ENCODE data around the gene ABHD2.
"Not testable (repeated sequence)": the region's sequence is repeated elsewhere in the genome, so short reads cannot be mapped to it uniquely, and the experiment has no call there.

ABHD2 gene

DNA sequence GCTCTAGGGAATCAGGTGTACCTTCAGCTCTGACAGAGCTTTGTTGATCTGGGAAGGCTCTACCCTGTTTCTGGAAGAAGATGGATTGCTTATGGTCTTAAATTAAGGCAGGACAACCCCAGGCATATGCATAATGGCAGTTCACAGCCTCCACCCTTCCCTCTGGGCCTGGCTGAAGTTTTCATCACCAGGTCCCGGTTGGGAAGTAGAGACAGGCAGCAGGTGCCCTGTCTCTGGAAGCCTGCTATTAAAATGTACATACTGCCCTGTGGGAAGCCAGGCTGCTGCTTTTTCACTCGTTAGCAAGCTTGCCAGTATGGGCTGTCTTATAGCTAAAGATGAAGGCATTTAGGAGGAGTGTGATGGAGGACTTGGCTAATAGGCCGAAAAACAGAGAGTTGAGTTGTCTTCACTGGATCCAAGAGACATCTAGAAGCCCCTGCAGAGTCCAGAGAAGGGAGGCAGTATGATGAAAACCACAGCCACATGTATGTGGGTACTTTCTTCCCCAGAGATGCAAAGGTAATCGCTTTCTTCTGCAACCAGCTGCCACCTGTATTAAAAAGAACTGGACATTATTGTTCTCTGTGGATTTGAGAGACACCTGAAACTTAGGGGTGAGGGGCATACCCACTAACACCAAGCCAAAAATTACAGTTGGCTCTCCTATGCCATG is 34.4 kb downstream of the ABHD2 start:
- DNase-seq = peak; percentile 62

GRCh38 chr15:89123181-89123525 is 34.9 kb downstream of the ABHD2 start:
- no peak for DNase-seq

GRCh38 chr15:89125088-89125826 is 37.0 kb downstream of the ABHD2 start:
- DNase-seq = no peak

GRCh38 chr15:89126009-89126408 is 37.8 kb downstream of the ABHD2 start:
- DNase-seq = no peak

DNA sequence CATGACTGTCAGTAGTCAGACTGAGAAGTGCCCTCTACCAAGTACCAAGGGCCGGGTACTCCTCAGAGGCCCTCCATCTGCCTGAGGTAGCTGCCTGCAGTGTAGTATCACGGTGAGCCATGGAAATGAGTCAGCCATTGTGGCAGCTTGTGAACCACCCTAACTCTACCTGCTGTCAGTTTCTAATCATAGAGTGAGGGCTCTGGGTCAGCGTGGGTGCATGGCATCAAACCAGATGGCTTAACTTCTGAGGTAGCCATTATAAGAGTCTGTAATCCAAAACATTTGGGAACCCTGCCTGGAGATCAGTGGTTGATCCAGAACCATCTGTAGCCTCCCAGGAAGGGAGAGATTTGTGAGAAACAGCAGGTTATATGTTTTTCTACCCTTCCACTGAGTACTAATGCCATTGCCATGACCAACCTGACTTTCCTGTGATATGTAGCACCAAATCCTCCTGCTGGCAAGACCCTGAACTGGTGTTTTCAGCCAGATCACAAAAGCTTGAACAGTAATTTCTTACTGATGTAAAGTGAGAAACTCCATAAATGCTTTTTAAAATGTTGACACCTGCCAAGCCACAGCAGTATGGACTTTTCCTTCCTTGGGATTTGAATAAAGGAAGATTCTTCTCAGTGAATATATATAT is 38.9 kb downstream of the ABHD2 start:
- no peak for DNase-seq

DNA sequence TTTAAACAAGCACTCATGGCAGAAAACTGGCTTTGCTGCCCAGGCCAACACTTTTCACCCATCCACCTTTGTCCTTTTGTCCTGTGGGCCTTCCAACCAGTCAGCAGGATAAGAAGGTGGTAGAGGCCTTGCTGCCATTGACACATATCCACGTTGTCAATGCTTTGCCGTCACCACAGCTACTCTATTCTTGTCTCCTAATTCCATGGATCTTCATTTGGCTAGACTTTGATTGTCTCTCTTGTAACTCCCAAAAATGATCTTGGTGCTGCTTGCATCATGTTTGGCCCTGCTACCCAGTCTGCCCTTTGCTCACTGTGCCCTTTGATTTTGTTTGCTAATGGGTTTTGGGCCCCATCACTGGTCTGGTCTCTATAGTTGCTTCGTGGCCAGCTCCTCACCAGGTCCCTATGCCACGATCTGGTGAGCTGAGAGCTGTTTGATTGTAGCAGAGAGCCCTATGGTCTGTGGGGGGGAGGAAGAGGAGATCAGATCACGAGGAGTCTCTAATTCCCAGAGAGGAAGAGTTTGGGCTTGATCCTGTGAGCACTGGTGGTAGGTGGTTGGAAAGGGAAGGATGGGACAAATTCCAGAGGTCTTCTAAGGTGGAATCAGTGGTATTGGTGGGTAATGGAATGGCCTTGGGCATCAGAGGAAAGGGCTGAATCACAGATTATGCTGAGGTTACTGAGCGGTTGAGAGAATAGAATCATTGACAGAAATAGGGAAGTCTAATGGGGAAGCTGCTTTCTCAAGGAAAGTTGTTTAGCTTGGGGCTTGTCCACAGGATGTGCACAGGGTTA is 40.3 kb downstream of the ABHD2 start:
- no peak for DNase-seq

DNA sequence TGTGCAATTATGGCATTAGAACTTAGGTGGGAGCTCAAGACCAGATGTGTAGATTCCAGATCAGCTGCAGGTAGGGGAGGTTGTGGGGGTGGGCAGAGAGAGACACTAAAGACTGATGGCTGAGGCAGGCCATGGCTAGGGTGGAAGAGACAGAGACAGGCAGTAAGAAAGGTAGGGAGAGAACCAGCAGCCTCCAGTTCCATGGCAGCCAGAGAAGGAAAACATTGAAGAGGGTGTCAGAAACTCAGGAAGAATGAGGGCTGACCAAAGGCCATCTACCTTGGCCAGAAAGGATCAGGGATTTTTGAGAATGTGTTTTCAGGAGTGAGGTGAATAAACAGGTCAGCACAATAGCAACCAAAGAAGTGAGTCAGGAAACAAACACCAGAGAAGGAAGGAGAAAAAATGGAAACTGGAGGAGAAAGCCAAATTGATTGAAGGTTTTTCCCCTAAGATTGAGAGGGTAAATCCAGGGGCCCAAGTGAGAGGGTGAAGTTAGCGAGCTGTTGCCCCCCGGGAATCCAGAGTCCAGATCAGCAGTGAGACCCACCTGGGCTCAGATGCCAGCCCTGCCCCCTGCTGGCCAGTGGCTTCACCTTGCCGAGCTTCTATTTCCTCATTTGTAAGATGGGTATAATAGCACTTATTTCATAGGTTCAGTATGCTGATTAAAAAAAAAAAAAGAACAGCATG is 41.0 kb downstream of the ABHD2 start:
- DNase-seq = no peak

GRCh38 chr15:89129816-89130134 is 41.5 kb downstream of the ABHD2 start:
- DNase-seq = peak; percentile 58

- DNase-seq = no peak
These were observed 41.9 kb downstream of the ABHD2 start for GRCh38 chr15:89130201-89130600.

- DNase-seq = no peak
These were observed 43.5 kb downstream of the ABHD2 start for GRCh38 chr15:89131731-89132130.

GRCh38 chr15:89132611-89133507 is 44.6 kb downstream of the ABHD2 start:
- no peak for DNase-seq

DNA sequence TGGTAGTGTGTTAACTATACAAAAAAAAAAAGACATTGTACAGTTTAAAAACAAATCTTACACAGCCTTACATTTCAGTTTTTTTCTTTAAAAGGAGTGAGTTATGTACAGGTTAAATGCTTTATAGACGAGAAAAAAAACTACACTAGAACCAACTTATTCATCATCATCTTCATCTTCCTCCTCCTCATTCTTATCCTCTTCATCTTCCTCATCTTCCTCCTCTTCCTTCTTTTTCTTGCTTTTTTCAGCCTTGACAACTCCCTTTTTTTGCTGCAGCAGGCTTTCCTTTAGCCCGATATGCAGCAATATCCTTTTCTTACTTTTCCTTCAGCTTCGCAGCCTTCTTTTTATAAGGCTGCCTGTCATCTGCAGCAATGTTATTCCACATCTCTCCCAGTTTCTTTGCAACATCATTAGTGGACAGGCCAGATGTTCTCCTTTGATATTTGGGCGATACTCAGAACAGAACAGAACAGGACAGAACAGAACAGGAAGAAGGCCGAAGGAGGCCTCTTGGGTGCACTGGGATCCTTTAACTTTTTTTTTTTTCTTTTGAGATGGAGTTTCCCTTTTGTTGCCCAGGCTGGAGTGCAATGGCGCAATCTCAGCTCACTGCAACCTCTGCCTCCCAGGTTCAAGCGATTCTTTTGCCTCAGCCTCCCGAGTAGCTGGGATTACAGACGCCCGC is 47.3 kb downstream of the ABHD2 start:
- DNase-seq = not testable (repeated sequence)

GRCh38 chr15:89136078-89136806 is 48.0 kb downstream of the ABHD2 start:
- no peak for DNase-seq

DNA sequence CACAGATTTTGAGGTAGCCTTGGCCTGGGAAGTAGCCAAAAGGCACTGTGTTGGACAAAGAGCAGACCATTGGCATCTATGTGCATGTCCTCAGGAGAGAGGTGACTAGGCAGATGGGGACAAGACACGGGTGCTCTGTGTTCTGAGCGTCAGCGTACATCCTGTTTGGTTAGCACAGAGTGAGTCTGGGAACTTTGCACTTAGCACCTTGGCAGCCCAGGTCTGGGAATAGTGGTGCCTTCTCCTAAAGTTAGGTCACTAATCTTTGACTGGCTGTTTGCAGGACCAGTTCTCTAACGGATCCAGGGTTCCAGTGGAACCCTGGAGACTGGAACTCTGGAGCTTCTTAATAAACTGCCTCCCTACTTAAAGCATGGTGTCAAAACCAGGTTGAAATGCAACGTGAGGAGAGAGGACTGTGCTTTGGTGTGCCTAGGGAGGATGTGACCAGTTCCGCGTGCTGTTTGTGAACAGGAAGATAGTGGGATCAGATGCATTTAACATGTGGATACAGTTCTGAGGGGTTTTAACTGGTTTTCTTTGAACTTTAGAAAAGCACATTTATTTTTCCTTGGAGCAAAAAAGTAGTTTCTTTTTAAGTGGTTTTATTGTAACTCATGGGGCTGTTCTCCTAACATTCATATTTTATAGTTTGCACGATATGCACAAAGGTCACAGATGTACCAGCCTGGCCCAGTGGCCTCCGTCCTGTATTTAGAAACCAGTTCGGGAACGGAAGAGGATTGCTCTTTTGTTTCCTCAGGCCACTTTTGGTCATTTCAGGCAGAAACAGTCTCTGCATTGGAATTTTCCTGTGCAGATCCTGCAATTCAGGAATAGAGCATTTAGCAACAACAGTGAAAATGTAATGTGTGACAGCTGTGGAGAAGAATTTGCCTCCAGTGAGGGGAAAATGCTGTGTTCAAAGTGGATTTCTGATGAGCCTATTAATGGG is 48.8 kb downstream of the ABHD2 start:
- no peak for DNase-seq

DNA sequence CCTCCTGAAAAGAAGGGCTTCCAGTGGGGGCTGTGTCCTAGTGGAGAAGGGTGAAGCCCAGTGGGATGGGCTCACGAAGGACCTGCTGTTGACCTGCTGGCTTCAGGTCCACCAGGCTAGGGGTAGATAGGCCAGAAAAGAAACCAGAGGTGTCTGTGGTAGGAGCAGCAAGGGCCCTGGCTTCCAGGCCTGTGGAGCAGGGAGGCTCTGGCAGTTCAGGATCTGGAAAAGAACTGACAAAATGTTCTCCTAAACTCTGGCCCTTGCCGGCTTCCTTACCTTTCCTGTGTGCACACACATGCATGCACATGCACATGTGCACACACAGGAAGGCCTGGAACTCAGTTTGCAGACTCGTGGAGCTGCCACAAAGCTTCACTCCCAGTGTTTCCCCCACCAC is 49.7 kb downstream of the ABHD2 start:
- DNase-seq = no peak

GRCh38 chr15:89138999-89139612 is 50.9 kb downstream of the ABHD2 start:
- DNase-seq = no peak

DNA sequence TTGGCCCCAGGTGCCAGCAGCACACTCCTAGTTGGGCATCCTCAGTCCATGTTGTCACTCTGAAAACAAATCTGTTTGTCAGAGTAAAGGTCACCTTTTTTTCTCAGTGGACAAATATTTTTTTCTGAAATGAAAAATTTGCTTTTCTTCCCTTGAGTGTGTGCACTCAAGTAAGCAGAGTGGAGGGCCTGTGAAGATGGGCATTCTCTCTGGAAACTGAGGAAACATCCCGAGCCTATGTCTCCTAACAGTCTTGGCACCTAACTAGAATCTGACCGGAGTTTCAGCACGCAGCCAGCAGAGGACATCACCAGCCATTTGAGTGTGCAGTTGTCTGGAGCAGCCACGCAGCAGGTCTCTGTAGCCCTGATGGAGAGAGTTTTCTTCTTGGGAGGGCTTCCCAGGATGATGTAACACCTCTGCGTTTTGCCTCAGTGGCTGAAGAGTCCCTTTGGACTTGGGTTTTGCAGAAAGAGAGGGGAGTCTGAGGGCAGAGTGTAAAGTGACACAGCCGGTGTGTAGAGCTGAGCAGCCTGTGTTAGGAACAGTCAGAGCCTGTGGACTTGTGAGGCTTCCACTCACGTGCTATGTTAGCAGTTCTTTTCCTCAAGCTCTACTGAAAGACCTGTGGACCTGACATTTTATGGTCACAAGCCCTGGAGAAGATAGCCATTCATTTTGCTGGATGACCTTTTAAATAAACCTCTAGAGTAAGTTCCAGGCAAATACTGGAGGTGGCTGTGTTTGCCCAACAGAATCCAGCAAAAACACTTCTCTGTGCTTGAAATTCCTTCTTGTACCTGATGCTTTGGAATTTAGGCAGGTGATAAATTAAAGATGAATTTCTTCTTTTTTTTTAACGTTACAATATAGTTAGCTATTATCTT is 51.6 kb downstream of the ABHD2 start:
- no peak for DNase-seq

GRCh38 chr15:89140595-89140994 is 52.3 kb downstream of the ABHD2 start:
- DNase-seq = no peak
